Measurements from ENCODE around the gene WDR76.

Gene WDR76

GRCh38 chr15:43879386-43880355 is 52.9 kb downstream of the WDR76 start:
- ATAC-seq = no peak

GRCh38 chr15:43880406-43881194 is 53.8 kb downstream of the WDR76 start:
- ATAC-seq = no peak

GRCh38 chr15:43881245-43881644 is 54.4 kb downstream of the WDR76 start:
- no peak for ATAC-seq

- no peak for ATAC-seq
These were observed 55.1 kb downstream of the WDR76 start for GRCh38 chr15:43881944-43882343.

- ATAC-seq = no peak
These were observed 56.8 kb downstream of the WDR76 start for GRCh38 chr15:43883571-43883970.

- no peak for ATAC-seq
These were observed 59.8 kb downstream of the WDR76 start for GRCh38 chr15:43886558-43886957.

GRCh38 chr15:43887901-43888300 is 61.1 kb downstream of the WDR76 start:
- ATAC-seq = no peak

- ATAC-seq = no peak
These were observed 62.2 kb downstream of the WDR76 start for GRCh38 chr15:43889042-43889441.

- no peak for ATAC-seq
These were observed 67.2 kb downstream of the WDR76 start for GRCh38 chr15:43893956-43894355.

- ATAC-seq = no peak
These were observed 68.8 kb downstream of the WDR76 start for GRCh38 chr15:43895586-43895985.

- ATAC-seq = no peak
These were observed 69.7 kb downstream of the WDR76 start for GRCh38 chr15:43896543-43896942.

GRCh38 chr15:43898891-43899290 is 72.1 kb downstream of the WDR76 start:
- ATAC-seq = no peak

- no peak for ATAC-seq
These were observed 73.1 kb downstream of the WDR76 start for GRCh38 chr15:43899928-43900327.

GRCh38 chr15:43900996-43901395 is 74.2 kb downstream of the WDR76 start:
- ATAC-seq = no peak

GRCh38 chr15:43901495-43901894 is 74.7 kb downstream of the WDR76 start:
- ATAC-seq = no peak

GRCh38 chr15:43903864-43904290 is 77.1 kb downstream of the WDR76 start:
- ATAC-seq = peak; percentile 46 to 60

- ATAC-seq = no peak
These were observed 79.0 kb downstream of the WDR76 start for GRCh38 chr15:43905755-43906154.

GRCh38 chr15:43908516-43909050 is 81.8 kb downstream of the WDR76 start:
- ATAC-seq = no peak

- no peak for ATAC-seq
These were observed 84.5 kb downstream of the WDR76 start for GRCh38 chr15:43911235-43911781.

GRCh38 chr15:43912208-43912607 is 85.4 kb downstream of the WDR76 start:
- ATAC-seq = no peak

- no peak for ATAC-seq
These were observed 86.4 kb downstream of the WDR76 start for GRCh38 chr15:43913026-43913780.

GRCh38 chr15:43913941-43914340 is 87.1 kb downstream of the WDR76 start:
- ATAC-seq = no peak

Measured in activated CD4-positive, CD25-positive, alpha-beta regulatory T cell treated with anti-CD3 and anti-CD28 coated beads, Interleukin-2, amount 50 U/mL, for 24 hours (primary cell).